Left lung (tissue), 10 donors: ENCODE results near the gene SIVA1. TPM values are rescaled to one million over a fixed set of nuclear protein-coding genes. Genes with fewer than 3 reads are reported as not detected.

Experiments
- ATAC-seq: fragments of 200-7000 bp; cut with Tn5 transposase; one replicate; pipeline ENCODE4 v1.9.1; 2020; ENCODE audit warnings: moderate library complexity
- DNase-seq, 4 donors: peaks; one replicate each; pipeline ENCODE4 v3.0.0-alpha.2; 2013 to 2020
- H3K27ac ChIP-seq, 2 donors: fragments of 200-600 bp; sonication (generic) in 1 of 2; one replicate each; pipeline versions ENCODE4 v1.5.0 to v1.8.0; 2020 to 2021
- H3K27me3 ChIP-seq, 2 donors: fragments of 200-600 bp; sonication (generic) in 1 of 2; one replicate each; pipeline versions ENCODE4 v1.5.0 to v1.8.0; 2020 to 2021
- H3K36me3 ChIP-seq, 2 donors: fragments of 200-600 bp; sonication (generic) in 1 of 2; one replicate each; pipeline versions ENCODE4 v1.5.0 to v1.8.0; 2020 to 2021
- H3K4me1 ChIP-seq, 2 donors: fragments of 200-600 bp; one replicate each; pipeline ENCODE4 v1.8.0; 2021
- H3K4me3 ChIP-seq, 2 donors: fragments of 200-600 bp; sonication (generic) in 1 of 2; one replicate each; pipeline versions ENCODE4 v1.5.0 to v1.8.0; 2020 to 2021; ENCODE audit warnings: mild to moderate bottlenecking in 1 of 2
- H3K9me3 ChIP-seq, 2 donors: fragments of 200-600 bp; sonication (generic) in 1 of 2; one replicate each; pipeline versions ENCODE4 v1.5.0 to v1.8.0; 2020 to 2021
- CTCF ChIP-seq, 2 donors: fragments of 200-600 bp; sonication (generic) in 1 of 2; IDR thresholded peaks; one replicate each; pipeline versions ENCODE4 v1.5.0 to v1.8.0; 2021; ENCODE audit warnings: antibody characterized with exemption in 2 of 2
- intact Hi-C, 2 donors: fragments of 100-400 bp; cut with DNase I; formaldehyde crosslinking; loops; one replicate each; pipeline versions ENCODE4 v1.11.2 to v1.14.2; 2022
- polyA plus RNA-seq, 6 donors: library from polyadenylated mRNA; unstranded; fragments of 120-200 nt; gene quantifications; one replicate each; pipeline ENCODE4 v1.2.1, GENCODE V29; 2013; ENCODE audit not compliant: insufficient read length in 6 of 6
- total RNA-seq, 2 donors: library from RNA; stranded (reverse); fragmentation: NEBNext Ultra II Directional; extraction: Animal tissue kit (Norgen Biotek cat#: 25700); gene quantifications; one replicate each; pipeline ENCODE4 v1.2.1, GENCODE V29; 2021
- donor health status: DM: no; HTN: yes; CAD: no.
- donor health status: DM: no; HTN: no; CAD: no.

SIVA1 gene
- total and polyA plus RNA-seq, 8 donors: 54.4 to 88.4 (median 72.0) TPM

- no peak overlapping the region for H3K4me3 ChIP-seq
- no peaks in the 10 kb centered on the region for H3K4me1 ChIP-seq
- H3K36me3 ChIP-seq: no peaks in the 10 kb centered on the region
- ATAC-seq (no peak), DNase-seq (peak in 1 of 4 donors; percentile 65)
- H3K9me3 ChIP-seq: no peaks in the 10 kb centered on the region
- intact Hi-C loops: no loop called here
- no peaks in the 10 kb centered on the region for H3K27me3 ChIP-seq
- H3K27ac ChIP-seq: no peak overlapping the region
- TF ChIP-seq CTCF (IDR thresholded peaks at IDR 0.05): no peak
Measured at GRCh38 chr14:104743461-104744380, 9.2 kb upstream of the SIVA1 start.

- intact Hi-C loops: no loop called here
- ATAC-seq: no peak
- Histone ChIP-seq H3K4me3 (no peak overlapping the region), H3K36me3 (no peaks in the 10 kb centered on the region), H3K27me3 (no peaks in the 10 kb centered on the region), H3K27ac (no peak overlapping the region), H3K9me3 (no peaks in the 10 kb centered on the region), H3K4me1 (no peaks in the 10 kb centered on the region)
- peak in 1 of 4 donors; percentile 20 for DNase-seq
- no peak for TF ChIP-seq CTCF (IDR thresholded peaks at IDR 0.05)
Measured at GRCh38 chr14:104744484-104744883, 8.5 kb upstream of the SIVA1 start.

GRCh38 chr14:104745431-104745830 is 7.5 kb upstream of the SIVA1 start:
- no peaks in the 10 kb centered on the region for H3K4me1 ChIP-seq
- no peaks in the 10 kb centered on the region for H3K36me3 ChIP-seq
- ATAC-seq (no peak), DNase-seq (peak in 1 of 4 donors; percentile 51)
- H3K9me3 ChIP-seq: no peaks in the 10 kb centered on the region
- no peak overlapping the region for H3K4me3 ChIP-seq
- TF ChIP-seq CTCF (IDR thresholded peaks at IDR 0.05): no peak
- no peak overlapping the region for H3K27ac ChIP-seq
- no peaks in the 10 kb centered on the region for H3K27me3 ChIP-seq
- intact Hi-C loops: no loop called here

GRCh38 chr14:104746071-104746545 is 6.8 kb upstream of the SIVA1 start:
- H3K27ac ChIP-seq: peak overlapping the region in 1 of 2 donors; percentile 70

More at GRCh38 chr14:104746071-104746545, 6.8 kb upstream of the SIVA1 start:
- ATAC-seq: no peak
- Histone ChIP-seq H3K4me3 (no peak overlapping the region), H3K9me3 (no peaks in the 10 kb centered on the region), H3K36me3 (no peaks in the 10 kb centered on the region), H3K4me1 (no peaks in the 10 kb centered on the region), H3K27me3 (no peaks in the 10 kb centered on the region)
- peak in 1 of 4 donors; percentile 40 for DNase-seq
- TF ChIP-seq CTCF (IDR thresholded peaks at IDR 0.05): no peak
- intact Hi-C loops: no loop called here
